ENCODE data around the gene DNAJB6.

DNAJB6 gene

DNA sequence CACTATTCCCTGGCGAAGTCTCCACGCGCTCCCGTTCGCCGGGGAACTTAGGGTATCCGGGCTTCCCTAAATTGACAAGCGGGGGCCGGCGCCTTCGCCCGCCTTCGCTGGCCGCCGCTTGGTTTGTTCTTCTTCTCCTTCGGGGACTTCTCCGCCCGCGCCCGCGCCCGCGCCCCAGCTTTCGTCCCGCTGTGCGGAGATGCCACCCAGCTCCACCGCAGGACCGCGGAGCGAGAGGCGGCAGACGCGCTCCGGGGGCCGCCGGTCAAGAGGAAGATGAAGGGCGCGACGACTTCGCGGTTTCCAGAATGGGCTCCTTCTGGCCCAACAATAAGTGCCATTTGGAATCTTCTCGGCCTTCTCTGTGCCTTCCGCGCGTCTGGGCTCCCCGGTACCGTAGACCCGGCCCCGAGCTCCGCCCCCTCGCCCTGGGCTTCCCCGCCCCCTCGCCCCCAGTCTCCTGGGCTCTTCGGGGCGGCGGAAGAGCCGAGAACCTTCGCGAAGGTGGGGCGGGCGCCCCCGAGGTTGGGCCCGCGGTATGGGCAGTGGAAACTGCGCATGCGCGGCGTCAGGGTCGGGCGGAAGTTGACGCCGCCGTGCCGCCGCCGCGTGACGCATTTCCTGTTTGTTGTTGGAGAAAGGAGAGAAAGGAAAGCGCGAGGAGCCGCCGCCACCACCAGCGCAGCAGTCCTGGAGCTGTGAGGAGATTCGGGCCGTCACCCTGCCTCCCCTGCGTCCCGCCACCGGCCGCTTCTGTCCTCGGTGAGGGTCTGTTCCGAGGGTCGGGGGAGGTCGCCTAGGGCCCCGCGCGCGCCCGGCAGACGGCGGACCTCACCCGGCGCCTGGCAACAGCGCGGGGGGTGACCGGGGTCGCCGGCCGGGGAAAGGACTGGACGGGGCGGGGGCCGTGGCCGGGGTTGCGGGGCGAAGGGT lies at the start of gene DNAJB6:
Gene DNAJB6, plus strand, starts transcription at position 622 of the 933 bp plus-strand sequence. CDS start 21,569 bp downstream, outside the sequence.
- DNase-seq (ENCODE audit: low spot score): peak; percentile 95

DNA sequence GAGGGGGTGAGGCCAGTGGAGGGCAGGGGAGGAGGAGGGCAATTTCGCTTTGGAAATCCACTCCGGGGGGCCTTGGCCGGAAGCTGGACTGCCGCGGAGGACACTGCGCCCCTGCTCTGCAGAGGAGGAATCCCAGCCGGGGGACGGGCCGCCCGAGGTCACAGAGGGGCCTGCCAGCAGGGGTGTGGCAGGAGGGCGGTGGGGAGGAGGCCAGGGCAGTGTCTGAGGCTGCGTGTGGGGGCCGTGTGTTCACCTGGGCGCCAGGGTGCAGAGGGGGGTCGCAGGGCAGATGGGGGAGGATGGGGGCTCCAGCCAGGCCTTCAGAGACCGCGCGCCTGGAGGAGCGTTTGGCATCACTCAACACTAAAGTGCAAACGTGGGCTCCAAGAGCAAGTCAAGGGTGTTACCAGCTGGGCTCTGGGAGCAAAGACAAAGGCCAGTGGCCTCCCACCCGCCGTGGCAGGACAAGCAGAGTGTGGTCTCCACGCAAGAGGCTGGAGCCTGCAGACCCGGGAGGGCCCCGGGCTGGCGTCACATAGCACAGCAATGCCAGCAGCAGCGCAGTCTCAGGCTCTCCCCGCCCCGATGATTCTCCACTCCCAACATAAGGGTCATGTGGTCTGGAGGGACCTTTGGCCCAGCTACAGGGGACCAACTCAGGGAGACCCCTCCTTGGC lies 45.3 kb upstream of the DNAJB6 start:
- DNase-seq (ENCODE audit: low spot score): no peak

GRCh38 chr7:157292258-157292657 lies 44.5 kb upstream of the DNAJB6 start:
- no peak for DNase-seq (ENCODE audit: low spot score)

DNA sequence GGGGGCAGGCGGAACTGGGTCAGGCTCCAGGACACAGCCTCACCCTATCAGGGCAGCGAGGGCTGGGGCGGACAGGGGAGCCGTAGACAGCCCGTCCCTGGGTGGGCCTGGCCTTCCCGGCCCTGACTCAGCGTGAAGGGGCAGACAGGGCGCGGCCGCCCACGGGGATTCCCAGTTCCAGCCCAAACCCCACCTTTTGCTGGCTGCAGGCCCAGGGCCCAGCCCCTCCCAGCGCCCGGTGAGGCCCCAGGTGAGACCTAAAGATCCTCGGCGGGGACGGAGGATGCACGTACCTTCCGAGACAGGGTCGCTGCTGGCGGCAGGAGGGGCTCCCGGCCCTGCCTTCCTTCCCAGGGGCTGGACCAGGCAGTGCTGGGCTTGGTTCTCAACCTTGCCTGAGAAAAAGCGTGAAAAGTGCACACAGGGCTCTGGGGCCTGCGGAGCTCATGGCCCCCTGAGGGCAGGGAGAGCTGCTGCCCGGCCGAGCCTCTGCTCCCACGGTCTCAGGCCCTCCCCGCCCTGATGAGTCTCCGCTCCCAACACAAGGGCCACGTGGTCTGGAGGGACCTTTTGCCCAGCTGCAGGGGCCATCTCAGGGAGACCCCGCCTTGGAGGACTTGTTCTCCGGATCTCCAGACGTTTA lies 43.9 kb upstream of the DNAJB6 start:
- no peak for DNase-seq (ENCODE audit: low spot score)

DNA sequence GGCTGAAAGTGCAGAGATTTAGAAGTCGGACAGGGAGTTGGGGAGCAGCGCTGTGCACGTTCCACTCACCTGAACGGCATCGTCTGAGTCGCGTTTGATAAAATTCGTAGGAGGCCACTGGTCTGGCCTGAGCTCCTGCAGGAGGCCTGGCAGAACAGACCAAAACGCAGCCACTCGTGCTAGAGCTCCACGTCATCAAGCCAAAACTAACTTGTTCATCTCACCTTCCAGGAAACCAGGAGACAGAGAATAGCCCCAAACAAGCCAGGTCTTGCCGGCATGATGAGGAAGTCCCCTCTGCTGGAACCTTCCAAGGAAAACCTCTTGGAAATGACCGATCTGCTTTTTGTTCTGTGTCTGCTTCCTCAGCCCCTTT lies 43.4 kb upstream of the DNAJB6 start:
- DNase-seq (ENCODE audit: low spot score): no peak

DNA sequence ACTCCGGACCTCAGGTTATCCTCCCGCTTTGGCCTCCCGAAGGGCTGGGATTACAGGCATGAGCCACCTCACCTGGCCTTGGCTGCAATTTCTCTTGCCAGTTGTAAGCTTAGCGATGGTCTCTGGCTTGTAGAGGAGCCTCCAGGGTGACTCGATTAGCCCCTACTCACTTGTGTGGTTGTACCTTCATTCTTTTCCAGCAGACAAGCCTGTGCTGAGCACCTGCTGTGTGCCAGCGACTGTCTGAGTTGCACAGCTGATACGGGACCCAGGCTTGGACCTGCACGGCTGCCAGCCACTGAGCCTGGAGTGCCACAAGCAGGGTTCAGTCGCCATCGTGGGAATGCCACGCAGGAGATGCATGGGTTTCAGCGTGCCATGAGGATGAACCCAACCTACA lies 42.0 kb upstream of the DNAJB6 start:
- DNase-seq (ENCODE audit: low spot score): no peak

DNA sequence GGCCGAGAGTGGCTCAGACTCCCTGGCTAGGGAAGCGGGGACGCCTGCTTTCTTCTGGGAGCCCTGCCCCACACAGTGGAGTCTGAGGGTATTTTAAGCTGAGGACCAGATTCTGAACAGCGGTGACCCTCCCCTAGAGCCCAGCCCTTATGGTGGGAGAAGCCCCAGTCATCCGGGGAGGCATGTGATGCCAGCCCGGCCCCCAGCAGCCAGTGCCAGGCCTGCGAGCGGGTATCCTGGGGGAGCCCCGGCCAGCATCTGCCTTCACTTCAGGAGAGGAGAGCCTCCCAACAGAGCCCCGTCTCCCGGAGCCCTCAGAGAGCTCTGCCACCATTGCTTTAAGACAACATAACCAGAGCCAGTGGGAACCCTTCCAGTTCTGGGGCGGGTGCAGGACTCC lies 41.5 kb upstream of the DNAJB6 start:
- DNase-seq (ENCODE audit: low spot score): no peak

DNA sequence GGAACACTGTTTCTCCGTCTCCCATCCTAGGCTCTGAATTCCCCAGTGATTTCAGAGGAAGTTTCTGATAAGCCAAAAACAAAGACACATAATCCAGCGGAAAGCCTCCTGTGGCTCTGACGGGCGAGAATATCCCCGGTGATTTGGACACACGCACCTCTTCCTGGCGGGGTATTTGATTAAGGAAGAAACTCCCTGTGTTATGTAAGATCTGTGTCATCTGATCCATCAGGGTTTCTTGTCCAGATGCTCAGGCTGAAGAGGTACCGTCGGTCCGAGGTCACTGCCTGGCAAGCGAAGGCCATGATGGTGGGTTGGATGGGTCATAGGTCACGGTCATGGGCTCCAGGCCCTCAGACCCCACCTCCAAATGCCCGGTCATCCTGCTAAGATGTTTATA lies 39.6 kb upstream of the DNAJB6 start:
- DNase-seq (ENCODE audit: low spot score): no peak

- no peak for DNase-seq (ENCODE audit: low spot score)
These were observed 37.5 kb upstream of the DNAJB6 start for GRCh38 chr7:157299317-157299612.

DNA sequence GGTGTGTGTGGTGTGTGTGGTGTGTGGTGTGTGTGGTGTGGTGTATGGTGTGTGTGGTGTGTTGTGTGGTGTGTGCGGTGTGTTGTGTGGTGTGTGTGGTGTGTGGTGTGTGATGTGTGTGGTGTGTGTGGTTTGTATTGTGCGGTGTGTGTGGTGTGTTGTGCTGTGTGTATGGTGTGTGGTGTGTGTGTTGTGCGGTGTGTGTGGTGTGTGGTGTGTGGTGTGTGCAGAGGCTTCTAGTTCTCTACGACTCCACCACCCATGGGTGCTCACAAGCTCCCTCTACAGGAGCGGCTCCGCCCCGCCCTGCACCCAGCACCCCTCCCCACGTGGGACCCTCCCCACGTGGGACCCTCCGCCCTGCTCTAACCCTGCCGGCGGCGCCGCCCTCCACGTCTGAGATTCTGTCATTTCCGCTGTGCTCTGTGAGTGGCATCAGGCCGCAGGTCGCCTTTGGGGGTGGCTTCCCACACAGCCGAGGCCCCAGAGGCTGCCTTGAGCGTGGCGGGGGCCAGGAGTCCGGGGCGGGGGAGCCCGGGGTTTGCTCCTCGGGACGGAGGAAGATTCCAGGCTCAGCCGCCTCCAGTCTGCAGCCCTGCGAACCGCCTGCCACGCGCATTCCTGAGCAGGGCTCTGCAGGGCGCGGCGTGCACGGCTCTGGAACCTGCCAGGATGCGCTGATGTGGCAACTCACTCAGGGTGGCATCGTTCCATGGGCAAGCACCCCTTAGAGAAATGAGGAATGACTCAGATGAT lies 37.0 kb upstream of the DNAJB6 start:
- peak; percentile 20 for DNase-seq (ENCODE audit: low spot score)

- no peak for DNase-seq (ENCODE audit: low spot score)
These were observed 36.4 kb upstream of the DNAJB6 start for GRCh38 chr7:157300369-157300825.

GRCh38 chr7:157301610-157302120 lies 35.1 kb upstream of the DNAJB6 start:
- no peak for DNase-seq (ENCODE audit: low spot score)

DNA sequence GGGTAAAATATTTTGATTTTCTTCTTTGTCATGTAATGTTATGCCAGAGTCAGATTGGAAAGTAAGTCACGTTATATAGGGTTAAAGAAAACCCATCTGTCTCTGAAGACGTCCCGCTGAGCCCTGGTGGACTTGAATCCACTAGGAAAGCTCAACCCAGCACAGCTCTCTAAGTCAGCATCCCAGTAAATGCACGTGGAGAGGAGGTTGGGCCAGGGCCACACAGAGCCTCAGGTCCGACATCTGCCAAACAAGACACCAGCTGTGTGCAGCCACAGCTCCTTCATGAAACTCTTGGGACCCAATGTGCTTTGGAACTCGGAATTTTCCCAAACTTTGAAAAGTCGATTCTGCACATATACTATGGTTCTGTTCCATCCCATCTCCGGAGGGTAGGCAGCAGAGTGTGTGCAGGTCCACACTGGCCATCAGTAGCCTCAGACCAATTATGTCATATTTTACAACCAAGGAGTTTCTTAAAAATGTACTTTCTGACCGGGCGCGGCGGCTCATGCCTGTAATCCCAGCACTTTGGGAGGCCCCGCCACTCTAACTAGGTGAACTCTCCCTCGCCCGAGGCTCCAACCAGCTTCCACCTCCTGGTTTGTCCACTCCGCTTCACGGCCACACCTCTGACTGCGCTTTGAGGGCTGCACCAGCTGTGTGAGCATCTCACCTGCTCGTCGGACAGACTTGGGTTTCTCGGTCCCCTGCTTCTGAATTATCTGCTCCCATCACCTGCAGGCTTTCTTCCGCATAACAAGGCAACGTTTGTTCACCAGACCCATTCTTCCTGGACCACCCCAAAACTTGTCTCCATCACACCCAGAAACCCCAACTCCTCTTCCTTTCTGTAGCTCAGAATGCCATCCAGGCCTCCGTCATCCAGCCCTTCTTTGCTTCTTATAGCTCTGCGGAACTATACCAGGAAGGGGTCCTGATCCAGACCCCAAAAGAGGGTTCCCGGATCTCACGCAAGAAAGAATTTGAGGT lies 29.7 kb upstream of the DNAJB6 start:
- no peak for DNase-seq (ENCODE audit: low spot score)

GRCh38 chr7:157309988-157310668 lies 26.7 kb upstream of the DNAJB6 start:
- peak; percentile 65 for DNase-seq (ENCODE audit: low spot score)

DNA sequence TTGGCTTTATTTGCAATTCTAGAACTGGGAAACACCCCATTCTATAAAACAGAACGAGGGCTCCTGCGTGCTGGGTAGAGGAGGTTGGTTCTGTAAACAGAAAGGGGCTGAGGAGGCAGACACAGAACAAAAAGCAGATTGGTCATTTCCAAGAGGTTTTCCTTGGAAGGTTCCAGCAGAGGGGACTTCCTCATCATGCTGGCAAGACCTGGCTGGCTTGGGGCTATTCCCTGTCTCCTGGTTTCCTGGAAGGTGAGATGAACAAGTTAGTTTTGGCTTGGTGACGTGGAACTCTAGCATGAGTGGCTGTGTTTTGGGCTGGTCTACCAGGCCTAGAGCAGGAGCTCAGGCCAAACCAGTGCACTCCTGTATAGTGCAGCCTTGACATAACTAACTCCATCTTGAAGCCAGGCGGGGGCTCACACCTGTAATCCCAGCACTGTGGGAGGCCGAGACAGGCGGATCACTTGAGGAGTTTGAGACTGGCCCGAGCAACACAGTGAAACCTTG lies 26.1 kb upstream of the DNAJB6 start:
- DNase-seq (ENCODE audit: low spot score): no peak

- DNase-seq (ENCODE audit: low spot score): no peak
These were observed 23.9 kb upstream of the DNAJB6 start for GRCh38 chr7:157312941-157313340.

GRCh38 chr7:157313645-157314044 lies 23.2 kb upstream of the DNAJB6 start:
- no peak for DNase-seq (ENCODE audit: low spot score)

DNA sequence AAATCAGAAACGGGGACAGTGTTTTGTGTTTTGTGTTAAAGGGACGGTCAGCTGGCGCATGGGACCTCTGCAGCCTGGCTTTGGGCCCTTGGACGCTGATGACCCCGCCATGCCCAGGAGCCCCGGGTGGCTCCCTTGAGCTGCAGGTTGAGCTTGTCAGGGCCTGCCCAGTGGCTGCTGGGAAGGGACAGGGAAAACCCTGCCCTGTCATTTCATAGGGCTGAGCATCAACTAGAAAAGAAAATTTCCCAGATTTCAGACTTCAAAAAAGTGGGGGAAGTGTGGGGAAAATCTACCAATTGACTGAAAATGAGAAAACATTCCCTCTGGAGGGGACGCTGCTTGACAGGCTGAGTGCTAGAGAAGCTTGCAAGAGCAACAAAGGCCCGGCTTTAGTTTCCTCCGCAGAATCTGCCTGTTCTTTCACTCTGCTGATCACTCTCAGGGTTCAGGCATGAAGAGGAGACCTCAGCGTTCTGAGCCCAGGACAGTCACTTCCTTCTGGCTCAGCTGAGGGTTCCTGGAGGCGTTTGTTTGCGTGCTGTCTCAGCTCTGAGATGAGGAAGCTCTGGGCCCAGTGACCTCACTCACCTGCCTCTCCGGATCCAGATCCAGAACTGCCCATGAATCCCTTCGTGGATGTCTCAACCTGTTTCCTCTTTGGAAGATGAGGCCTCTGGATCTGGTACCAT lies 18.6 kb upstream of the DNAJB6 start:
- no peak for DNase-seq (ENCODE audit: low spot score)

GRCh38 chr7:157320608-157320980 lies 16.2 kb upstream of the DNAJB6 start:
- no peak for DNase-seq (ENCODE audit: low spot score)

Data from putamen (tissue), 1 donor.